Trophoblast cell (in vitro differentiated cells and primary cell): ENCODE measurements around the gene TBCA.

Source experiments
- DNase-seq, 2 donors: peaks; one replicate each; pipeline ENCODE4 v3.0.0-alpha.2; 2016
- H2AFZ ChIP-seq: 2 replicates; pipeline ENCODE4 v1.6.1; 2013; ENCODE audit warnings: low read length, moderate library complexity, mild to moderate bottlenecking; ENCODE audit not compliant: insufficient read depth, poor library complexity
- H2AK5ac ChIP-seq: 2 replicates; pipeline ENCODE4 v1.6.1; 2013; ENCODE audit warnings: mild to moderate bottlenecking, low read length
- H2BK120ac ChIP-seq: 2 replicates; pipeline ENCODE4 v1.6.1; 2013; ENCODE audit warnings: low read length, mild to moderate bottlenecking, moderate library complexity; ENCODE audit not compliant: insufficient read depth, poor library complexity
- H2BK12ac ChIP-seq: 2 replicates; pipeline ENCODE4 v1.6.1; 2013; ENCODE audit warnings: mild to moderate bottlenecking, low read length, moderate library complexity
- H2BK5ac ChIP-seq: 2 replicates; pipeline ENCODE4 v1.6.1; 2013; ENCODE audit warnings: low read length, low read depth, moderate library complexity, mild to moderate bottlenecking; ENCODE audit not compliant: poor library complexity
- H3K14ac ChIP-seq: 2 replicates; pipeline ENCODE4 v1.6.1; 2013; ENCODE audit warnings: mild to moderate bottlenecking, low read length
- H3K18ac ChIP-seq: 2 replicates; pipeline ENCODE4 v1.6.1; 2013; ENCODE audit warnings: mild to moderate bottlenecking, low read length
- H3K23ac ChIP-seq: 2 replicates; pipeline ENCODE4 v1.6.1; 2013; ENCODE audit warnings: low read length
- H3K27ac ChIP-seq: 2 replicates; pipeline ENCODE4 v1.5.1; 2013; ENCODE audit warnings: low read depth, mild to moderate bottlenecking, inconsistent platforms, low read length, moderate library complexity
- H3K27me3 ChIP-seq: 2 replicates; pipeline ENCODE4 v1.6.1; 2013; ENCODE audit warnings: inconsistent platforms, mild to moderate bottlenecking, low read length, moderate library complexity; ENCODE audit not compliant: insufficient read depth
- H3K36me3 ChIP-seq, 2 experiments: 1 replicate in 1 of 2; 2 replicates in 1 of 2; pipeline ENCODE4 v1.6.1; 2013; ENCODE audit warnings: low read length in 2 of 2, mild to moderate bottlenecking in 2 of 2, moderate library complexity in 1 of 2; ENCODE audit not compliant: insufficient read depth in 2 of 2, control insufficient read depth in 1 of 2
- H3K4ac ChIP-seq: 2 replicates; pipeline ENCODE4 v1.6.1; 2013; ENCODE audit warnings: low read depth, mild to moderate bottlenecking, low read length, moderate library complexity
- H3K4me1 ChIP-seq, 2 experiments: 1 replicate in 1 of 2; 2 replicates in 1 of 2; pipeline ENCODE4 v1.6.1; 2013; ENCODE audit warnings: low read length in 2 of 2, mild to moderate bottlenecking in 2 of 2, moderate library complexity in 1 of 2; ENCODE audit not compliant: insufficient read depth in 2 of 2, control insufficient read depth in 1 of 2
- H3K4me2 ChIP-seq: 2 replicates; pipeline ENCODE4 v1.6.1; 2013; ENCODE audit warnings: inconsistent platforms, mild to moderate bottlenecking, low read length, moderate library complexity
- H3K4me3 ChIP-seq: 2 replicates; pipeline ENCODE4 v1.5.1; 2013; ENCODE audit warnings: mild to moderate bottlenecking, low read depth, low read length, inconsistent platforms
- H3K79me1 ChIP-seq: one replicate; pipeline ENCODE4 v1.6.1; 2013; ENCODE audit warnings: low read length
- H3K79me2 ChIP-seq: 2 replicates; pipeline ENCODE4 v1.6.1; 2013; ENCODE audit warnings: low read length, mild to moderate bottlenecking; ENCODE audit not compliant: control insufficient read depth, insufficient read depth, poor library complexity
- H3K9ac ChIP-seq: 2 replicates; pipeline ENCODE4 v1.6.1; 2013; ENCODE audit warnings: mild to moderate bottlenecking, low read length
- H3K9me3 ChIP-seq: 2 replicates; pipeline ENCODE4 v1.6.1; 2013; ENCODE audit warnings: low read depth, mild to moderate bottlenecking, control low read depth, inconsistent platforms, low read length; ENCODE audit not compliant: insufficient read depth
- H4K12ac ChIP-seq: 2 replicates; pipeline ENCODE4 v1.6.1; 2013; ENCODE audit warnings: low read depth, mild to moderate bottlenecking, low read length, moderate library complexity
- H4K8ac ChIP-seq: 2 replicates; pipeline ENCODE4 v1.6.1; 2013; ENCODE audit warnings: low read depth, mild to moderate bottlenecking, low read length, moderate library complexity
- H4K91ac ChIP-seq: one replicate; pipeline ENCODE4 v1.6.1; 2013; ENCODE audit warnings: low read depth, mild to moderate bottlenecking, low read length, moderate library complexity
- WGBS: extraction: QIAGEN DNeasy Blood & Tissue Kit; methylation state at CpG from one replicate; pipeline ENCODE4 v1.1.7; 2013; ENCODE audit warnings: missing lambda C conversion rate; ENCODE audit not compliant: insufficient read length, insufficient coverage; ENCODE audit errors: extremely low coverage; 5-methylcytosine and 5-hydroxymethylcytosine counted together

TBCA gene

DNA sequence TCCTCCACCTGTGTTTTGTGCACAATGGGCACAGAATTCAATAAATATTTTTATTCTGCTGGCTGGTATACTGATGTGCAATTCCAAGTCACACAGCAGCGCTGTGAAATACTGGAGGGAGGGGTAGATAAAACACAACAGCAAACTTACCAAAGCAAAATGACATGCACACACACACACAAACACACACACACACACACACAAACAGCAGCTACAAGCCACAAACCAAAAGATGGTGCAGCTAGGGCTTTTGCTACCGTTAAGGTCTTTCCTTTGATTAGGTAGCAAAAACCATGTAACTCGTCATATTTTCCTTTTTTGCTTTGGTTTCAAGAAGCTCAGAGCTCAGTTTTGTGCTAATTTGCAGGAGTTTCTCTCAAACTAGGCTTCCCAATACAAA lies 1.8 kb upstream of the TBCA start:
- no peak overlapping the region for H2BK120ac ChIP-seq
- no peak overlapping the region for H2BK12ac ChIP-seq
- WGBS = no CpG with 5 or more reads among the region's 3 CpGs
- H2AK5ac ChIP-seq = no peak overlapping the region
- H3K36me3 ChIP-seq = no peaks in the 10 kb centered on the region
- H3K18ac ChIP-seq = no peak overlapping the region
- H4K12ac ChIP-seq = no peak overlapping the region
- H3K27ac ChIP-seq = no peak overlapping the region
- H3K9ac ChIP-seq = no peak overlapping the region
- H4K8ac ChIP-seq = no peak overlapping the region
- H3K79me1 ChIP-seq = peaks cover 9% of the 10 kb centered on the region
- H3K23ac ChIP-seq = no peak overlapping the region
- H2BK5ac ChIP-seq = no peak overlapping the region
- H3K9me3 ChIP-seq = peaks cover 1% of the 10 kb centered on the region
- no peak overlapping the region for H3K14ac ChIP-seq
- H3K4me2 ChIP-seq = no peak overlapping the region
- no peak overlapping the region for H2AFZ ChIP-seq
- peaks cover 2 to 3% of the 10 kb centered on the region in 2 experiments for H3K4me1 ChIP-seq
- H3K27me3 ChIP-seq = no peaks in the 10 kb centered on the region
- peaks cover 15% of the 10 kb centered on the region for H3K79me2 ChIP-seq
- DNase-seq = no peak
- no peak overlapping the region for H3K4ac ChIP-seq
- no peak overlapping the region for H4K91ac ChIP-seq
- H3K4me3 ChIP-seq = no peak overlapping the region

DNA sequence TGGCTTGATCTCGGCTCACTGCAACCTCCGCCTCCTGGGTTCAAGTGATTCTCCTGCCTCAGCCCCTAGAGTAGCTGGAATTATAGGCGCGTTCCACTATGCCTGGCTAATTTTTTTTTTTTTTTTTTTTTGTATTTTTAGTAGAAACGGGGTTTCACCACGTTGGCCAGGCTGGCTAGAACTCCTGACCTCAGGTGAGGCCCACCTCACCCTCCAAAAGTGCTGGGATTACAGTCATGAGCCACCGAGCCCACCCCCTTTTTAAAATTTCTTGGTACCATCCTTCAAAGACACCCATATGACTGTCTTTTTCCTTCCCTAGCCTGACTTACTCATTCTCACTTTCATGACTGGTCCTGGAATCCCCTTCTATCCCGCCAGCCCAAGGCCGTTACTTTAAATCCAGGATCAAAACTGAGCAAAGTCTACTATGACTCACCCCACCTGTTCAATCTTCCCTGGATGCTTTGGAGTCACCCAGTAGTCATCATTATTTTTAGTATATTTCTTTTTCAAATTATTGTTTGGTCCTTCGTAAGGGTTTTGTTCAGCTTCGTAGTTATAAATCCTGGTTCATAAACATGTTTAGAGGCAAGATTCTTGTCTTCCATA lies 1.2 kb upstream of the TBCA start:
- H2BK12ac ChIP-seq = peak overlapping the region; percentile 24
- no peaks in the 10 kb centered on the region for H3K36me3 ChIP-seq
- no peak overlapping the region for H2AFZ ChIP-seq
- H4K12ac ChIP-seq = no peak overlapping the region
- peaks cover 9% of the 10 kb centered on the region for H3K79me1 ChIP-seq
- no peak overlapping the region for H4K8ac ChIP-seq
- no peak overlapping the region for H3K23ac ChIP-seq
- no peak overlapping the region for H3K9ac ChIP-seq
- no peak overlapping the region for H3K18ac ChIP-seq
- no peak overlapping the region for H3K4me3 ChIP-seq
- WGBS = no CpG with 5 or more reads among the region's 11 CpGs
- H3K14ac ChIP-seq = no peak overlapping the region
- H3K9me3 ChIP-seq = no peaks in the 10 kb centered on the region
- peaks cover 2 to 3% of the 10 kb centered on the region in 2 experiments for H3K4me1 ChIP-seq
- no peak overlapping the region for H3K4ac ChIP-seq
- peaks cover 15% of the 10 kb centered on the region for H3K79me2 ChIP-seq
- no peak overlapping the region for H3K4me2 ChIP-seq
- H2BK120ac ChIP-seq = peak overlapping the region; percentile 30
- H3K27ac ChIP-seq = no peak overlapping the region
- peak in 1 of 2 donors; percentile 10 for DNase-seq
- H4K91ac ChIP-seq = no peak overlapping the region
- no peak overlapping the region for H2AK5ac ChIP-seq
- no peaks in the 10 kb centered on the region for H3K27me3 ChIP-seq
- H2BK5ac ChIP-seq = no peak overlapping the region

DNA sequence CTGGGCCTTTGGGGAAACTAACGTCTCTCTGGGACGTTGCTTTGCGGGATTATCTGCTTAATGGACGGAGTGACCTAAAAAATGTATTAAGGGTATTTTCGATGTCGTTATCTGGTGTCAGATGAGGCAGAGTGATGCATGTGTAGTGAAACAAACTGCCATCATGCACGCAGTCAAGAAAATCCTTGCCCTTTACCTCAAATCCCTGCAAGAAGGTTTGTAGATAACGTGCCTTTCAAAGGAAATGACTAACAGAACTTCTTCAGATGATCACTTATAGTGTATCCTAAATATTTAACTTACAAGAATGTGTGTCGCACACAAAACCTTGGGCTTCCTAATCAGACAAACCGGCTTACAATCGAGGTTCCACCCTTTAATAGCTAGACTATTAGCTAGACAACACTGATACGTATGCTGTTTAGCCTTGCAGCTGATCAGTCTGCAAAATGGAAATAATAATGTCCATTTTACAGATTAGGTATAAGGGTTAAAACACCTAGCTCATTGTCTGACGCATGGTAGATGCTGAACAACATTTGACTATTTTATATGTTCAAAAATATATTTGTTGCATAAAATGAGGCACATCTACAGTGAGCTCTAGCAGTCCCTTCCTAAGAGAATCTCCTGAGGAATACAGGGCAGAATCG lies 541 bp upstream of the TBCA start:
- Histone ChIP-seq H3K4me2 (peak overlapping the region; percentile 66), H3K23ac (no peak overlapping the region)
- no CpG with 5 or more reads among the region's 14 CpGs for WGBS

DNA sequence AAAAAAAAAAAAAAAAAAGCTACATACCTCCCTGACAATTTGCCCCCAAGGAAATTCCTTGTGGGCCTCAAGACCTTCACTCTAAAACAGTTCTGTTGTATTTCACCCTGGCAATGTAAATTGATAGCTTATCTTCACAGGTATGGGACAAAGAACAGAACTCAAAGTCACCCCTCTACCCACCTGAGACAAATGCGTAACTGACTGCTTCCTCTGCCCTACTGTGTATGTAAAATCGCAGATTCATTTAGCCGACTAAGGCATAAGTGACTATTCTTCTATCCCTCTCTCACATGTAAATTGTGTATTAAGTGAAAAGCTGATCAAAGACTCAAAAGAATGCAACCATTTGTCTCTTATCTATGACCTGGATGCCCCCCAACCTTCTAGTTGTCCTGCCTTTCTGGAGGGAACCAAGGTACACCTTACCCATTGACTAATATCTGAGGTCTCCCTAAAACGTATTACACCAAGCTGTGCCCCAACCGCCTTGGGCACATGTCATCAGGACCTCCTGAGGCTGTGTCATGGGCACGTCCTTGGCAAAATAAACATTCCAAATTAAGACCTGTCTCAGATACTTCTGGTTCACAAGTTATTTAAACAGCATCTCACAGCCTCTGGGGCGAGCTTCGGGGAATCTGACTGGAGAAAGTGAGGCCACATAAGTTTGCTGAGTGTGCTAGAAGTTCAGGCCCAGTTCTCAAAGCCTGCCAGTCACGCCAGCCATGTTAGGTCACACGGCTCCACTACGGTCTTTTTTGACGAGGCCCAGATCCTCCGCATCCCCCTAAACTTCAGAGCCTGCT lies 954 bp downstream of the TBCA start:
- H3K9me3 ChIP-seq = no peaks in the 10 kb centered on the region
- H4K91ac ChIP-seq = peak overlapping the region; percentile 93
- H4K8ac ChIP-seq = peak overlapping the region; percentile 92
- peak overlapping the region; percentile 83 for H2AK5ac ChIP-seq
- peak overlapping the region; percentile 73 for H3K9ac ChIP-seq
- peaks cover 5 to 12% of the 10 kb centered on the region in 2 experiments for H3K4me1 ChIP-seq
- H3K79me2 ChIP-seq = peaks cover 21% of the 10 kb centered on the region
- WGBS = no CpG with 5 or more reads among the region's 13 CpGs
- H2BK12ac ChIP-seq = peak overlapping the region; percentile 22
- H3K36me3 ChIP-seq = peaks cover 2 to 3% of the 10 kb centered on the region in 2 experiments
- peak overlapping the region; percentile 94 for H2BK120ac ChIP-seq
- no peaks in the 10 kb centered on the region for H3K27me3 ChIP-seq
- peak overlapping the region; percentile 62 for H3K27ac ChIP-seq
- H3K18ac ChIP-seq = peak overlapping the region; percentile 98
- H2AFZ ChIP-seq = peak overlapping the region; percentile 84
- H3K4me3 ChIP-seq = peak overlapping the region; percentile 84
- H3K14ac ChIP-seq = peak overlapping the region; percentile 97
- H4K12ac ChIP-seq = peak overlapping the region; percentile 95
- DNase-seq = peak; percentile 12 to 34
- peak overlapping the region; percentile 90 for H2BK5ac ChIP-seq
- no peak overlapping the region for H3K23ac ChIP-seq
- peak overlapping the region; percentile 66 for H3K4me2 ChIP-seq
- H3K79me1 ChIP-seq = peaks cover 9% of the 10 kb centered on the region
- H3K4ac ChIP-seq = peak overlapping the region; percentile 99

More for the DNA sequence above, 541 bp upstream of the TBCA start:
- Histone ChIP-seq H4K12ac (no peak overlapping the region), H3K79me1 (peaks cover 9% of the 10 kb centered on the region), H3K14ac (no peak overlapping the region), H2BK12ac (no peak overlapping the region), H4K91ac (no peak overlapping the region), H2AK5ac (no peak overlapping the region), H3K4me3 (peak overlapping the region; percentile 63), H2AFZ (peak overlapping the region; percentile 88), H3K4ac (no peak overlapping the region), H3K27me3 (no peaks in the 10 kb centered on the region), H3K36me3 (no peaks in the 10 kb centered on the region), H2BK5ac (peak overlapping the region; percentile 54), H3K79me2 (peaks cover 15% of the 10 kb centered on the region), H3K18ac (no peak overlapping the region), H3K9me3 (no peaks in the 10 kb centered on the region), H3K9ac (no peak overlapping the region), H3K27ac (no peak overlapping the region), H4K8ac (peak overlapping the region; percentile 29), H3K4me1 (peaks cover 2 to 3% of the 10 kb centered on the region in 2 experiments), H2BK120ac (no peak overlapping the region)
- DNase-seq = peak; percentile 26 to 59
